GM18505 (cell line): ENCODE measurements around the gene TSPAN4.

Experiments
- ATAC-seq: cut with Tn5 transposase; IDR thresholded peaks from one replicate; pipeline ENCODE4 v1.9.1; 2021; ENCODE audit not compliant: unreplicated experiment
- POLR2A ChIP-seq: IDR thresholded peaks from 4 replicates; pipeline ENCODE4 v1.6.1; 2011; ENCODE audit warnings: borderline replicate concordance; ENCODE audit not compliant: insufficient read depth, insufficient read length; ENCODE audit errors: extremely low read depth

The TSPAN4 gene, protein sequence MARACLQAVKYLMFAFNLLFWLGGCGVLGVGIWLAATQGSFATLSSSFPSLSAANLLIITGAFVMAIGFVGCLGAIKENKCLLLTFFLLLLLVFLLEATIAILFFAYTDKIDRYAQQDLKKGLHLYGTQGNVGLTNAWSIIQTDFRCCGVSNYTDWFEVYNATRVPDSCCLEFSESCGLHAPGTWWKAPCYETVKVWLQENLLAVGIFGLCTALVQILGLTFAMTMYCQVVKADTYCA

GRCh38 chr11:842370-843002 is at the start of gene TSPAN4, which contains the start of gene POLR2L:
Gene TSPAN4, plus strand, starts transcription at chr11:842852. Its CDS starts 7,453 bp downstream, at chr11:850305.
Gene POLR2L, minus strand, starts transcription at chr11:842529. Its CDS starts 21 bp downstream, at chr11:842508.
- peak; percentile 62 for ATAC-seq
- TF ChIP-seq POLR2A = peak; percentile 99

DNA sequence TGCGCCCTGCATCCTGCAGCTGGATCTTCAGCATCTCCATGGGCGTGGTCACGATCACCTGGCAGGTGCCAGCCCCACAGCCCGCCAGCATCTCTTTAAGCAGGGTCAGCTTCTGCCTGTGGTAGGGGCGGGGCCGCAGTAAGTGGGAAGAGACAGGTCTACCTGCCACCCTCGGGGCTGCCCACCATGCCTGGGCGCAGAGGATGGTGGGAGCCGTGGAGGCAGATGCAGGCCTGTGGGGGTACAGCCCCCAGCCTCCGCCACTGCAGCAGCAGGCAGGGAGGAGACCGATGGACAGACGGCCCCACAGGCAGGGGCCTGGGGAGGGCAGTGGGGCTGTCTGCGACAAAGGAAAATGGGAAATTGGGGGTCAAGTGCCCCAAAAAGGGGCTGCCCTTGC is 49.8 kb upstream of the TSPAN4 start:
- no peak for ATAC-seq
- TF ChIP-seq POLR2A = no peak

DNA sequence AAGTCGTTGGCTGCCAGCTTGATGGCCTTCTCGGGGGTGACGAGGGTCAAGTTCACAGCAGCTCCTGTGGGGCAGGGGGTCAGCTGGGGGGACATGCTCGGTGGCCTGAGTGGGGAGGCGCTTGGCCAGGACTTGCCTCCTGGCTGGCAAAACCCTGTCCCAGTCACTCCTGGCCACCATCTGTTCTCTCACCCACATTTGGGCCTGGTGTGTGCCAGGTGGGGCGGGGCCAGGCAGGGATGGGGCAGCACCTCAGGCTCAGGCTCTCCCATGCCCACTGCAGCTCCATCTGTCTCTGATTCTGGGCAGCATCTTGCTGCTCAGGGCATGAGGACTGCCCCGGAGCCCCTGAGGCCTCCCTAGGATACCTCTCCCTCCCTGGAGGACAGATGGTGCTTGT is 49.1 kb upstream of the TSPAN4 start:
- ATAC-seq = no peak
- no peak for TF ChIP-seq POLR2A

DNA sequence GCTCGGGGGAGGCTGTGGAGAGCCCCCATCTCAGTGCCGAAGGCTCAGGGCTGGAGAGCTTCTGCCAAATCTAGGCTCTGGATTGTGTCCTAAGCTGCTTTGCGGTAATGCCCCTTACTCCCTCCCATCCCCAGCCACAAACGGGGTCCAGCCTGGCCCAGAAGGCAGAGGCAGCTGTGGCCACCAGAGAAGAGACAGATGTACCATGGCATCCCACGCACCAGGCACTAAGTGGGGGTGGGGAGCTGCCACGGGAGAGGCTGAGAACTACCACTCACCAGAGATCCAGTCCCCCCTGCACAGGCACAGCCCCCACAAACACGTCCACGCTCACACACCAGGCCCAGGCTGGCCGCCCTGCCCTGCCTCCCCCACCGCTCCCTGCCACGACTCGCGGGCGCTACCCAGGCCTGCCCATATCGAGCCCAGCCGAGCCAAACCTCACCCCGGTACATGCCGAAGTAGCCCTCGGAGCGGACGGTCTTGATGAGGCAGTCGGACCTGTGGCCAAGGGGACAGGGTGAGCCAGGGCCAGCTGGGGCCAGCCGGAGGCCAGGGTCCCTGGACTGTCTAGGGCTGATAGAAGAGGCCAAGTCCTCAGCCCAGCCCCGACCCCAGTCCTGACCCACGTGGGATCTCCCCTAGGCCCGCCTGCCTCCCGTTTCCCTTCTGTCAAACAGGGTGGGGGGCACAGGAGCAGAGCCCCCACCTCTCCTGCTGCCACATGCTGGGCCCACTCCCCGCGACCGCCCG is 48.5 kb upstream of the TSPAN4 start:
- TF ChIP-seq POLR2A = no peak
- ATAC-seq = no peak

DNA sequence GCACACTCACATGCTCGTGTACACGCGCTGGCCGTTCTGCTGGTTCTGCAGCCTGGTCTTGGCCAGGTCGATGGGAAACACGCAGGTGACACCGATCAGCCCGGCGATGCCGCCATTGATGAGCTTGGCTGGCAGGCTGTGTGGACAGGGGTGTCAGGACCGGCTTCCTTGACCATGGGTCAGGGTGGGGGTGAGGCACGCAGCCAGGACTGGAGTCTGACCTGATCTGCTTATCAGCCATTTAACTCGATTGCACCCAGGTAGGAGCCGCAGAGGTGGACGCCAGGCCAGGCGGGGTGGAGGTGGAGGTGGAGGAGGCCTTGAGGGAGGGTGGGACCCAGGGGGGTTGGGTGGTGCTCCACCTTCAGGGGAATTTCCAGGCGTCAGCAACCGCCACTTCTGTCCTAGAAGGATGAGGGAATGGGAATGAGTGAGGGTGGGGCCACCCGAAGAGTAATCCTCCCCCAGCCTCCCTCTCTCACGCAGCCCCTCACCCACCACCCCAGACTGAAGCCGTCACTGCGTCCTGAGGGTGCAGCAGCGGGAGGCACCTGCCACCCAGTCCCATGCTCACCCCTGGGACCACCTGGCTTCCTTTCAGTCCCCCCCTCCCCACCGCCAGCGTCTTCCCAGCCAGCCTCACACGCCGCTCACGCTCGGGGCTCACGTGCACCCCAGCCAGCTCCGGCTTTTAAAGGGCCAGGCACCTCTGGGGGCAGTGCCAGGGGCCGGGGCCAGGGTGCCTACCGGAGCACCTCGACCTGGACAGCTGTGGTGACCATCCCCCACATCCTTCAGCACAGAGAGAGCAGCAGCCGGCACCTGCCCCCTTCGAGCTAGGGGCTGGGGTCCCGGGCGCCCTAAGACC is 47.7 kb upstream of the TSPAN4 start:
- ATAC-seq = no peak
- no peak for TF ChIP-seq POLR2A

GRCh38 chr11:795634-796564 is 46.8 kb upstream of the TSPAN4 start:
- ATAC-seq = no peak
- TF ChIP-seq POLR2A = peak; percentile 43

DNA sequence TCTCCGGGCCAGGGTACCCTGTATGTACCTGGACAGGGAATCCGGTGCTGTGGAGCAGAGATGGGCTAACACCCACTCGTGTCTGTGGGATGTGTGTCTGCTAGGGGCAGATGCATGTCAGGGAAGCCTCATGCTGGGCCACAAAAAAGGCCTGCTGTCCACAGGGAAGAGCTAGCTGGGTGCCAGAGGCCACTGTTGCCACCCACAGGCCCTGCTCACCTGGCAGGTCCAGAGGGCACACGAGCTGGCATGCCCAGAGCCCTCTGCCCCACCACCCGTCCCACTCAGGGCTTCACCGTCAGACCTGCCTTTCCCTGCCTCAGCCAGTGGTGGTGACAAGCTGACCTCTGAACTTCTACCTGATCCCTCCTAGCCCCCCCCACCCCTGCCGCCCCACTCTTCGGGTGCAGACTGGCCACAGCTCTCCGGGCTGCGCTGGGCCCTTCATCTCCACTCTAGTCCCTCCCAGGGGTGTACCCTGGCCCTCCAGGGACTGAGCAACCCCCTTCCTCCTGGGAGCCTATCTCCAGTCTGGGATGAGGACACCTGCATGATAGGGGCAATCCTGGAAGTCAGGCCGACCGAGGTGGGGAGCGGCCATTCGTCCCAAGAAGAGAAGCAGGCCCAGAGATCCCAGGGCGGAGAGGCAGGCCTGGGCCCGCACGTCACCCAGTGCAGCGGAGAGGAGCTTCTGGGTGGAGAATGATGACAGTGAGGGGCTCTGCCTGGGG is 45.9 kb upstream of the TSPAN4 start:
- TF ChIP-seq POLR2A = no peak

GRCh38 chr11:797296-798092 is 45.2 kb upstream of the TSPAN4 start:
- no peak for TF ChIP-seq POLR2A
- peak; percentile 33 for ATAC-seq

More for the DNA sequence above, 45.9 kb upstream of the TSPAN4 start:
- ATAC-seq = no peak

GRCh38 chr11:798093-798713 is 44.4 kb upstream of the TSPAN4 start, which contains the start of gene SLC25A22:
Gene SLC25A22, minus strand, starts transcription at chr11:798281. Its CDS starts 3,275 bp downstream, at chr11:795006.
- ATAC-seq = peak; percentile 66
- peak; percentile 61 for TF ChIP-seq POLR2A

DNA sequence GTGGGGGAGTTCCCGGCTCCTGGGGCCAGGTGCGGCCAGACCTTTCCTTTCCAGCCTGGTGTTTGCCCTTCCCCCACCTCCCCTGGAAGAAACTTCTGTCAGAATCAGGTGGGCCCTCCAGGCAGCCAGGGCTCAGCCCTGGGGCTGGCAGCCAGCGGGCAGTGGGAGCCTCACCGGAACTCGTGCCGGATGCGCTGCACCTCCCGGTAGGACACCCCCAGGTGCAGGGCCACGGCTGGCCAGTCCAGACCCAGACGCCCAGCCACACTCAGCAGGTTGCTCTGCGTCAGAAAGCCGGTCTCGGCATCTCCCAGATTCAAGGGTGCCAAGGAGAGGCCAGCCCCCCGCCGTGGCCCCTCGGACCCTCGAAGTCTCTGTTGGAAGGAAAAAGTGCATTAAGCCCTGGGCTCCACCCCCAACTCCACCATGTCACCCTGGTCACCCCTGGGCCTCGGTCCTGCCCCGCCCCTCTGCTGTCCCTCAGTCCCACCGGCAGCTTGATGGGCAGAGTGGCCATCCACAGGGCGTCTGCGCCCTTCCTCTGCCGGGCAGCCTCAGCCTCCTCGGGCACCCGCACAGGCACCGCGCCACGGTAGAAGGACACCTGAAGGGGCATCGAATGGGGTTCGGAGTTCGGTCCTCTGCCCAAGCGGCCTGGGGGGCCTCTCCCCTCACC is 42.9 kb upstream of the TSPAN4 start:
- no peak for TF ChIP-seq POLR2A
- no peak for ATAC-seq
